ENCODE measurements around the gene CDC5L.

CDC5L gene

GRCh38 chr6:44457596-44457995 is 70.1 kb downstream of the CDC5L start:
- Histone ChIP-seq H3F3A (ENCODE audit: insufficient read depth, low read length) (no peaks in the 10 kb centered on the region), H3K36me3 (ENCODE audit: insufficient read depth, low read length) (no peaks in the 10 kb centered on the region), H3K9ac (ENCODE audit: low read length) (no peak overlapping the region), H3K4me3 (ENCODE audit: low read depth, low read length, poor library complexity, severe bottlenecking) (no peak overlapping the region), H4K20me1 (ENCODE audit: insufficient read depth, low read length) (no peaks in the 10 kb centered on the region), H3K4me2 (ENCODE audit: low read length) (no peak overlapping the region), H3K27me3 (ENCODE audit: insufficient read depth, low read length) (no peaks in the 10 kb centered on the region), H3K4me1 (ENCODE audit: insufficient read depth, low read length, severe bottlenecking) (no peaks in the 10 kb centered on the region), H3K27ac (ENCODE audit: low read depth, low read length, poor library complexity, severe bottlenecking) (no peak overlapping the region), H3K9me3 (ENCODE audit: low read length) (no peaks in the 10 kb centered on the region), H3K9me2 (ENCODE audit: low read depth, low read length) (no peaks in the 10 kb centered on the region), H3K79me2 (ENCODE audit: insufficient read depth, low read length) (no peaks in the 10 kb centered on the region), H2AFZ (ENCODE audit: low read length) (no peak overlapping the region)
- TF ChIP-seq, protein P1, sequence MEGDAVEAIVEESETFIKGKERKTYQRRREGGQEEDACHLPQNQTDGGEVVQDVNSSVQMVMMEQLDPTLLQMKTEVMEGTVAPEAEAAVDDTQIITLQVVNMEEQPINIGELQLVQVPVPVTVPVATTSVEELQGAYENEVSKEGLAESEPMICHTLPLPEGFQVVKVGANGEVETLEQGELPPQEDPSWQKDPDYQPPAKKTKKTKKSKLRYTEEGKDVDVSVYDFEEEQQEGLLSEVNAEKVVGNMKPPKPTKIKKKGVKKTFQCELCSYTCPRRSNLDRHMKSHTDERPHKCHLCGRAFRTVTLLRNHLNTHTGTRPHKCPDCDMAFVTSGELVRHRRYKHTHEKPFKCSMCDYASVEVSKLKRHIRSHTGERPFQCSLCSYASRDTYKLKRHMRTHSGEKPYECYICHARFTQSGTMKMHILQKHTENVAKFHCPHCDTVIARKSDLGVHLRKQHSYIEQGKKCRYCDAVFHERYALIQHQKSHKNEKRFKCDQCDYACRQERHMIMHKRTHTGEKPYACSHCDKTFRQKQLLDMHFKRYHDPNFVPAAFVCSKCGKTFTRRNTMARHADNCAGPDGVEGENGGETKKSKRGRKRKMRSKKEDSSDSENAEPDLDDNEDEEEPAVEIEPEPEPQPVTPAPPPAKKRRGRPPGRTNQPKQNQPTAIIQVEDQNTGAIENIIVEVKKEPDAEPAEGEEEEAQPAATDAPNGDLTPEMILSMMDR (IDR thresholded peaks at IDR 0.05; ENCODE audit: low read length) = no peak
- no peak for TF ChIP-seq EZH2 (IDR thresholded peaks at IDR 0.05; ENCODE audit: borderline replicate concordance, low read length)

DNA sequence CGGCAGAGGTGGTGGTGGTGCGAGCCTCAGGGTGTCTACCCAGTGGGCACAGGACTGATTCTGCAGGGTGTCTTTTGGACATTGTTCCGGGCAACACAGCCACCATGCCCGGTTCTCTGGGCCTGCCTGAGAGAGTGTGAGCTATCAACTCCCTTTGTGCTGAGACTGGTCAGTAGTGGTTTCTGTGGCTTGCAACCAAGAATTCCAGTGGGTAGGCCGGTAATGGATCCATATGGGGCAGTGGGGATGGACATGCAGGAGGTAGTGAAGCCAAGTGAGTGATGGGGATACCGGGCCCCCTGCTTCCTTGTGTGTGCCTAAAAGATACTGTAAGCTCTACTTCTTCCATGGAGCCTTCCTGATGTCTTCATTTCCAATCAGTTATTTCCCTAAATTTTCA is 71.0 kb downstream of the CDC5L start:
- H3K4me1 ChIP-seq (ENCODE audit: insufficient read depth, low read length, severe bottlenecking) = no peaks in the 10 kb centered on the region
- H3K9me3 ChIP-seq (ENCODE audit: low read length) = no peaks in the 10 kb centered on the region
- no peak overlapping the region for H3K9ac ChIP-seq (ENCODE audit: low read length)

DNA sequence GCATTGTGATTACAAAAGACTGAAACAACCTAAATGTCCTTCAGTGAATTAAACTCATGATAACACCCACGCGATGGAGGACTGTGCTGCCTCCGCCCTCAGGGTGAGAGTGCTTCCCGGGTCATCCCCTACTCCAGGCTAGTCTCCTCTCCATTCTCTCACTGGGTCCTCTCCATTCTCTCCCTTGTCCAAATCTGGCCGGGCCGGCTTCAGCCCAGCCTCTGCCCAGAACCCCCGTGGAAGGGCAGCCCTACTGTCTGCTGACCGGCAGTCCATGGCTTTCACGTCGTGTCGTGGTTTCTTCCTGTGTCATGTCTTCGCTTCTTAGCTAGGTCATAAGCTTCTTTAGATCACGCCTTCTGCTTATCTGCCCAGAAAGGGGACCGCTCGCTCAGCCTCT is 74.8 kb downstream of the CDC5L start:
- no peaks in the 10 kb centered on the region for H3F3A ChIP-seq (ENCODE audit: insufficient read depth, low read length)
- H3K79me2 ChIP-seq (ENCODE audit: insufficient read depth, low read length) = no peaks in the 10 kb centered on the region
- no peak overlapping the region for H3K27ac ChIP-seq (ENCODE audit: low read depth, low read length, poor library complexity, severe bottlenecking)
- H3K4me1 ChIP-seq (ENCODE audit: insufficient read depth, low read length, severe bottlenecking) = no peaks in the 10 kb centered on the region
- TF ChIP-seq EZH2 (IDR thresholded peaks at IDR 0.05; ENCODE audit: borderline replicate concordance, low read length) = no peak
- TF ChIP-seq, protein P1 (IDR thresholded peaks at IDR 0.05; ENCODE audit: low read length) = no peak
- no peak overlapping the region for H3K9ac ChIP-seq (ENCODE audit: low read length)
- H3K9me3 ChIP-seq (ENCODE audit: low read length) = no peaks in the 10 kb centered on the region
- H4K20me1 ChIP-seq (ENCODE audit: insufficient read depth, low read length) = no peaks in the 10 kb centered on the region
- no peaks in the 10 kb centered on the region for H3K36me3 ChIP-seq (ENCODE audit: insufficient read depth, low read length)
- no peak overlapping the region for H3K4me2 ChIP-seq (ENCODE audit: low read length)
- H3K4me3 ChIP-seq (ENCODE audit: low read depth, low read length, poor library complexity, severe bottlenecking) = no peak overlapping the region
- 0 out of 2 replicates have a peak, but pooled peaks cover 5% of the 10 kb centered on the region for H3K27me3 ChIP-seq (ENCODE audit: insufficient read depth, low read length)
- H2AFZ ChIP-seq (ENCODE audit: low read length) = no peak overlapping the region
- H3K9me2 ChIP-seq (ENCODE audit: low read depth, low read length) = no peaks in the 10 kb centered on the region

More for the DNA sequence above, 71.0 kb downstream of the CDC5L start:
- Histone ChIP-seq H3K4me3 (ENCODE audit: low read depth, low read length, poor library complexity, severe bottlenecking) (no peak overlapping the region), H3K36me3 (ENCODE audit: insufficient read depth, low read length) (no peaks in the 10 kb centered on the region), H3K27me3 (ENCODE audit: insufficient read depth, low read length) (no peaks in the 10 kb centered on the region), H3K9me2 (ENCODE audit: low read depth, low read length) (no peaks in the 10 kb centered on the region), H3K4me2 (ENCODE audit: low read length) (no peak overlapping the region), H3K27ac (ENCODE audit: low read depth, low read length, poor library complexity, severe bottlenecking) (no peak overlapping the region), H3K79me2 (ENCODE audit: insufficient read depth, low read length) (no peaks in the 10 kb centered on the region), H3F3A (ENCODE audit: insufficient read depth, low read length) (no peaks in the 10 kb centered on the region), H2AFZ (ENCODE audit: low read length) (no peak overlapping the region), H4K20me1 (ENCODE audit: insufficient read depth, low read length) (no peaks in the 10 kb centered on the region)
- TF ChIP-seq EZH2 (IDR thresholded peaks at IDR 0.05; ENCODE audit: borderline replicate concordance, low read length) = no peak
- TF ChIP-seq, protein P1 (IDR thresholded peaks at IDR 0.05; ENCODE audit: low read length) = no peak

Measured in OCI-LY1 (cell line).